ENCODE measurements around the gene TMEM263. TPM values are rescaled to one million over a fixed set of nuclear protein-coding genes. Genes with fewer than 3 reads are reported as not detected.

TMEM263 gene
- total and polyA plus RNA-seq, 2 experiments from 2014 or later: 70.0 to 132 TPM

DNA sequence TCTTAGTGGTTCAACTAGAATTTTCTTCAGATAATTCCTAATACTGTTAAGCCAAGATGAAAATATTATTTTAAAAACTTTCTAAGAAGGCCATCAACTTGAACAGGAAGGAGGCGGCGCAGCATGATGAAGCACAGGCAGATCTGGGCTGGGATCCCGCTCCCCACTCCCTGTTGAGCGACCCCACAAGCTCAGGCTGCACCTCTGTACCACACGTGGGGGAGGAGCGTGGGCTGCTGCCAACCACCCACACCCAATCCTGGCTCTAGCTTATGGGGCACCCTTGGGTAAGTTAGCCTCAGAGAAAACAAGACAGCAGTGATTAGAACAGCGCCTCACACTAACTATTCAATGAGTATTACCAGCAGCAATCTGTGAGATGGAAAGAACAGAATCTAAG lies 25.2 kb downstream of the TMEM263 start:
- no peaks in the 10 kb centered on the region for H3K9me2 ChIP-seq (replicated peaks; ENCODE audit: insufficient read depth)
- no peak overlapping the region for H3K4me3 ChIP-seq
- TF ChIP-seq EZH2phosphoT487 (IDR thresholded peaks at IDR 0.05; ENCODE audit: low read depth, severe bottlenecking, unreplicated experiment) (no peak), EZH2 (IDR thresholded peaks at IDR 0.05; ENCODE audit: borderline replicate concordance) (no peak)
- TF ChIP-seq, protein P1, sequence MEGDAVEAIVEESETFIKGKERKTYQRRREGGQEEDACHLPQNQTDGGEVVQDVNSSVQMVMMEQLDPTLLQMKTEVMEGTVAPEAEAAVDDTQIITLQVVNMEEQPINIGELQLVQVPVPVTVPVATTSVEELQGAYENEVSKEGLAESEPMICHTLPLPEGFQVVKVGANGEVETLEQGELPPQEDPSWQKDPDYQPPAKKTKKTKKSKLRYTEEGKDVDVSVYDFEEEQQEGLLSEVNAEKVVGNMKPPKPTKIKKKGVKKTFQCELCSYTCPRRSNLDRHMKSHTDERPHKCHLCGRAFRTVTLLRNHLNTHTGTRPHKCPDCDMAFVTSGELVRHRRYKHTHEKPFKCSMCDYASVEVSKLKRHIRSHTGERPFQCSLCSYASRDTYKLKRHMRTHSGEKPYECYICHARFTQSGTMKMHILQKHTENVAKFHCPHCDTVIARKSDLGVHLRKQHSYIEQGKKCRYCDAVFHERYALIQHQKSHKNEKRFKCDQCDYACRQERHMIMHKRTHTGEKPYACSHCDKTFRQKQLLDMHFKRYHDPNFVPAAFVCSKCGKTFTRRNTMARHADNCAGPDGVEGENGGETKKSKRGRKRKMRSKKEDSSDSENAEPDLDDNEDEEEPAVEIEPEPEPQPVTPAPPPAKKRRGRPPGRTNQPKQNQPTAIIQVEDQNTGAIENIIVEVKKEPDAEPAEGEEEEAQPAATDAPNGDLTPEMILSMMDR (IDR thresholded peaks at IDR 0.05; ENCODE audit: poor library complexity): no peak
- peaks cover 14% of the 10 kb centered on the region for H3K79me2 ChIP-seq
- no peak overlapping the region for H3K27ac ChIP-seq
- no peaks in the 10 kb centered on the region for H3K9me3 ChIP-seq (ENCODE audit: low read depth)
- no peak overlapping the region for H3K4me2 ChIP-seq
- 88% methylated on average over 7 of the region's 7 CpGs for WGBS (ENCODE audit: low lambda C conversion rate, missing lambda C conversion rate)
- no peak for DNase-seq (ENCODE audit: low spot score)
- H3K36me3 ChIP-seq (replicated peaks; ENCODE audit: insufficient read depth, low read depth): no peaks in the 10 kb centered on the region
- H3K4me1 ChIP-seq (ENCODE audit: insufficient read depth): peaks cover 36% of the 10 kb centered on the region
- no peak overlapping the region for H2AFZ ChIP-seq
- H4K20me1 ChIP-seq (ENCODE audit: insufficient read depth, poor library complexity, severe bottlenecking): no peaks in the 10 kb centered on the region
- H3K27me3 ChIP-seq: no peaks in the 10 kb centered on the region

GRCh38 chr12:106981788-106982187 lies 26.1 kb downstream of the TMEM263 start:
- Histone ChIP-seq H3K4me3 (no peak overlapping the region), H3K4me2 (no peak overlapping the region), H4K20me1 (ENCODE audit: insufficient read depth, poor library complexity, severe bottlenecking) (no peaks in the 10 kb centered on the region), H3K79me2 (peaks cover 19% of the 10 kb centered on the region), H3K9me3 (ENCODE audit: low read depth) (no peaks in the 10 kb centered on the region), H3K36me3 (replicated peaks; ENCODE audit: insufficient read depth, low read depth) (no peaks in the 10 kb centered on the region), H3K9me2 (replicated peaks; ENCODE audit: insufficient read depth) (no peaks in the 10 kb centered on the region), H3K27me3 (no peaks in the 10 kb centered on the region), H3K4me1 (ENCODE audit: insufficient read depth) (peaks cover 32% of the 10 kb centered on the region), H2AFZ (no peak overlapping the region), H3K27ac (no peak overlapping the region)
- TF ChIP-seq EZH2 (IDR thresholded peaks at IDR 0.05; ENCODE audit: borderline replicate concordance) (no peak), EZH2phosphoT487 (IDR thresholded peaks at IDR 0.05; ENCODE audit: low read depth, severe bottlenecking, unreplicated experiment) (no peak)
- TF ChIP-seq, protein P1 (IDR thresholded peaks at IDR 0.05; ENCODE audit: poor library complexity): no peak
- 97% methylated on average over 3 of the region's 3 CpGs for WGBS (ENCODE audit: low lambda C conversion rate, missing lambda C conversion rate)
- no peak for DNase-seq (ENCODE audit: low spot score)

DNA sequence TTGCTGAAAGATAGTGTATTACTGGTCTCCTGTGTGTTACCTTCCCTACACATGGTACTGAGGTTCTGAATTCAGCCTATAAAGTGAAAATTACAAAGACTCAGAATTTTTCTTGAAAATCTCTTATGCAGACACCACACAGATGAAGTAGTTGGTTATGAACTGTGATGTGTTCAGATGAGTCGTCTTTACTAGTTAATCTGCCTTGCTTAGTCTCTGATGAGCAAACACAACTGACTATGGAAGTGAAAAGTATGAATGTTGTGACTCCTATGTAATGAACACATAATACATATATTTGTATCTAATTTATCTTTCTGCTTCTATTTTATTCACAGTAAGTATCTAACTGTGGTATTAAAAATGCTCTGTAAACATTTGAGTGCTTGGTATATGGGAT lies 26.5 kb downstream of the TMEM263 start:
- no peak overlapping the region for H2AFZ ChIP-seq
- no peak overlapping the region for H3K4me2 ChIP-seq
- no peak overlapping the region for H3K4me3 ChIP-seq
- no peak overlapping the region for H3K27ac ChIP-seq
- H4K20me1 ChIP-seq (ENCODE audit: insufficient read depth, poor library complexity, severe bottlenecking): no peaks in the 10 kb centered on the region
- H3K9me2 ChIP-seq (replicated peaks; ENCODE audit: insufficient read depth): no peaks in the 10 kb centered on the region
- H3K27me3 ChIP-seq: no peaks in the 10 kb centered on the region
- no peaks in the 10 kb centered on the region for H3K36me3 ChIP-seq (replicated peaks; ENCODE audit: insufficient read depth, low read depth)
- TF ChIP-seq, protein P1 (IDR thresholded peaks at IDR 0.05; ENCODE audit: poor library complexity): no peak
- TF ChIP-seq EZH2 (IDR thresholded peaks at IDR 0.05; ENCODE audit: borderline replicate concordance) (no peak), EZH2phosphoT487 (IDR thresholded peaks at IDR 0.05; ENCODE audit: low read depth, severe bottlenecking, unreplicated experiment) (no peak)
- H3K79me2 ChIP-seq: peaks cover 19% of the 10 kb centered on the region
- H3K4me1 ChIP-seq (ENCODE audit: insufficient read depth): peaks cover 27% of the 10 kb centered on the region
- DNase-seq (ENCODE audit: low spot score): no peak
- 97% methylated on average over 1 of the region's 1 CpG for WGBS (ENCODE audit: low lambda C conversion rate, missing lambda C conversion rate)
- H3K9me3 ChIP-seq (ENCODE audit: low read depth): no peaks in the 10 kb centered on the region
